Neural cell (in vitro differentiated cells): ENCODE results near the gene ZNF831. TPM values are rescaled to one million over a fixed set of nuclear protein-coding genes. Genes with fewer than 3 reads are reported as not detected.

Source experiments
- H2AFZ ChIP-seq: fragments of 200-600, 300-800 bp; sonication (generic), shearing (Covaris generic); 2 replicates; pipeline ENCODE4 v1.6.0; 2014; ENCODE audit warnings: low read depth, mild to moderate bottlenecking, antibody characterized with exemption, low read length, moderate library complexity
- H3F3A ChIP-seq: fragments of 200-600 bp; shearing (Covaris generic); 2 replicates; pipeline ENCODE4 v1.6.1; 2016; ENCODE audit warnings: mild to moderate bottlenecking, moderate library complexity, mixed read lengths, antibody characterized with exemption, low read length; ENCODE audit not compliant: insufficient read depth, poor library complexity, severe bottlenecking
- H3K27ac ChIP-seq: fragments of 200-600, 300-800 bp; sonication (generic), shearing (Covaris generic); 2 replicates; pipeline ENCODE4 v1.5.1; 2014; ENCODE audit warnings: mild to moderate bottlenecking, low read length, moderate library complexity
- H3K27me3 ChIP-seq: fragments of 300-800, 200-600 bp; sonication (generic), shearing (Covaris generic); 2 replicates; pipeline ENCODE4 v1.6.0; 2014; ENCODE audit warnings: mild to moderate bottlenecking, low read depth, low read length, moderate library complexity; ENCODE audit not compliant: insufficient read depth
- H3K36me3 ChIP-seq: fragments of 300-800, 200-600 bp; sonication (generic), shearing (Covaris generic); 2 replicates; pipeline ENCODE4 v1.5.1; 2014; ENCODE audit warnings: mild to moderate bottlenecking, antibody characterized with exemption, low read length, moderate library complexity; ENCODE audit not compliant: insufficient read depth
- H3K4me2 ChIP-seq: fragments of 300-800, 200-600 bp; sonication (generic), shearing (Covaris generic); 2 replicates; pipeline ENCODE4 v1.6.0; 2014; ENCODE audit warnings: mild to moderate bottlenecking, low read length
- H3K4me3 ChIP-seq: fragments of 300-800, 200-600 bp; sonication (generic), shearing (Covaris generic); 2 replicates; pipeline ENCODE4 v1.5.1; 2014; ENCODE audit warnings: mild to moderate bottlenecking, low read length, moderate library complexity
- H3K79me2 ChIP-seq: fragments of 200-600 bp; shearing (Covaris generic); replicated peaks from 2 replicates; pipeline ENCODE4 v1.6.0; 2014; ENCODE audit warnings: mild to moderate bottlenecking, low read length, moderate library complexity; ENCODE audit not compliant: insufficient read depth
- H3K9ac ChIP-seq: fragments of 300-800, 200-600 bp; sonication (generic), shearing (Covaris generic); 2 replicates; pipeline ENCODE4 v1.6.1; 2016; ENCODE audit warnings: mild to moderate bottlenecking, low read length, mixed read lengths
- H3K9me2 ChIP-seq: fragments of 200-600 bp; shearing (Covaris generic); 2 replicates; pipeline ENCODE4 v1.6.1; 2016; ENCODE audit warnings: mild to moderate bottlenecking, low read length, mixed read lengths; ENCODE audit not compliant: insufficient read depth
- H3K9me3 ChIP-seq: fragments of 200-600, 300-800 bp; sonication (generic), shearing (Covaris generic); 2 replicates; pipeline ENCODE4 v1.6.1; 2016; ENCODE audit warnings: mild to moderate bottlenecking, mixed run types, low read length, moderate library complexity, mixed read lengths
- H4K20me1 ChIP-seq: fragments of 200-600 bp; shearing (Covaris generic); 2 replicates; pipeline ENCODE4 v1.6.1; 2016; ENCODE audit warnings: mild to moderate bottlenecking, mixed run types; ENCODE audit not compliant: insufficient read depth
- CTCF ChIP-seq: fragments of 450-650 bp; IDR thresholded peaks from 2 replicates; pipeline ENCODE4 v1.5.1; 2014; ENCODE audit warnings: antibody characterized with exemption, mild to moderate bottlenecking, moderate library complexity; ENCODE audit not compliant: poor library complexity, severe bottlenecking
- EP300 ChIP-seq: fragments of 450-650 bp; conservative IDR thresholded peaks from 2 replicates; pipeline ENCODE4 v1.6.1; 2014; ENCODE audit warnings: antibody characterized with exemption, mild to moderate bottlenecking, moderate library complexity; ENCODE audit not compliant: poor library complexity, severe bottlenecking
- EZH2 ChIP-seq: fragments of 200-600, 300-800 bp; shearing (Covaris generic), sonication (generic); IDR thresholded peaks from 2 replicates; pipeline ENCODE4 v1.6.1; 2014; ENCODE audit warnings: antibody characterized with exemption, low read length, borderline replicate concordance, mild to moderate bottlenecking; ENCODE audit not compliant: insufficient read depth, poor library complexity, severe bottlenecking
- MXI1 ChIP-seq: fragments of 450-650 bp; conservative IDR thresholded peaks from 2 replicates; pipeline ENCODE4 v1.6.1; 2014; ENCODE audit warnings: antibody characterized with exemption, mild to moderate bottlenecking; ENCODE audit not compliant: poor library complexity, severe bottlenecking
- POLR2AphosphoS5 ChIP-seq: IDR thresholded peaks from 2 replicates; pipeline ENCODE4 v1.6.1; 2012
- RAD21 ChIP-seq: fragments of 450-650 bp; conservative IDR thresholded peaks from 2 replicates; pipeline ENCODE4 v1.6.1; 2014; ENCODE audit warnings: antibody characterized with exemption, mild to moderate bottlenecking, moderate library complexity
- REST ChIP-seq: IDR thresholded peaks from 2 replicates; pipeline ENCODE4 v1.6.1; 2012; ENCODE audit warnings: borderline replicate concordance
- SMC3 ChIP-seq: fragments of 450-650 bp; conservative IDR thresholded peaks from 2 replicates; pipeline ENCODE4 v1.6.1; 2014; ENCODE audit warnings: antibody characterized with exemption, mild to moderate bottlenecking, moderate library complexity; ENCODE audit not compliant: poor library complexity
- TAF1 ChIP-seq: IDR thresholded peaks from 2 replicates; pipeline ENCODE4 v1.6.1; 2012; ENCODE audit warnings: low read depth
- polyA plus RNA-seq: library from polyadenylated mRNA; depleted of rRNA; stranded (reverse); fragments of >200 nt; gene quantifications from 2 replicates; pipeline ENCODE4 v1.2.3, GENCODE V29; 2014

Gene ZNF831
- polyA plus RNA-seq, 1 donor from 2014 or later, result not detected

- Histone ChIP-seq H3K4me3 (no peak overlapping the region), H3K9ac (no peak overlapping the region), H3K36me3 (no peaks in the 10 kb centered on the region), H3K27ac (no peak overlapping the region), H4K20me1 (no peaks in the 10 kb centered on the region), H3K79me2 (no peaks in the 10 kb centered on the region), H3K9me2 (no peaks in the 10 kb centered on the region), H2AFZ (no peak overlapping the region), H3K9me3 (no peaks in the 10 kb centered on the region), H3K4me2 (no peak overlapping the region), H3K27me3 (peaks cover 19% of the 10 kb centered on the region), H3F3A (no peaks in the 10 kb centered on the region)
- no peak for TF ChIP-seq EP300
- TF ChIP-seq POLR2AphosphoS5, result no peak
- no peak for TF ChIP-seq TAF1
- TF ChIP-seq MXI1, result no peak
- no peak for TF ChIP-seq REST
- no peak for TF ChIP-seq SMC3
- TF ChIP-seq EZH2, result no peak
- no peak for TF ChIP-seq CTCF
- no peak for TF ChIP-seq RAD21
These were observed 131.9 kb downstream of the ZNF831 start for GRCh38 chr20:59295531-59295930.

GRCh38 chr20:59297686-59298085 is 134.1 kb downstream of the ZNF831 start:
- H3K36me3 ChIP-seq, result no peaks in the 10 kb centered on the region
- H3K9ac ChIP-seq, result no peak overlapping the region
- no peak overlapping the region for H3K27ac ChIP-seq
- no peak overlapping the region for H2AFZ ChIP-seq
- H4K20me1 ChIP-seq, result no peaks in the 10 kb centered on the region
- H3K9me2 ChIP-seq, result no peaks in the 10 kb centered on the region
- no peak overlapping the region for H3K4me3 ChIP-seq
- H3K27me3 ChIP-seq, result peaks cover 36% of the 10 kb centered on the region
- TF ChIP-seq POLR2AphosphoS5 (no peak), RAD21 (no peak), EZH2 (no peak), EP300 (no peak), TAF1 (no peak), CTCF (no peak), SMC3 (no peak), MXI1 (no peak), REST (no peak)
- no peaks in the 10 kb centered on the region for H3K79me2 ChIP-seq
- H3F3A ChIP-seq, result no peaks in the 10 kb centered on the region
- no peak overlapping the region for H3K4me2 ChIP-seq
- no peaks in the 10 kb centered on the region for H3K9me3 ChIP-seq
